ENCODE data around the gene RBMY1D. TPM values are rescaled to one million over a fixed set of nuclear protein-coding genes. Genes with fewer than 3 reads are reported as not detected.
"Not testable (repeated sequence)": the region's sequence is repeated elsewhere in the genome, so short reads cannot be mapped to it uniquely, and the experiment has no call there.

The RBMY1D gene
- not detected for total RNA-seq

- DNase-seq; H3K4me3 ChIP-seq; H3K36me3 ChIP-seq; H3K4me1 ChIP-seq; H3K27ac ChIP-seq; intact Hi-C loops (cut with DNase I; ENCODE audit: low total_unique reads); H3K9me3 ChIP-seq; H3K27me3 ChIP-seq: not testable (repeated sequence)
Measured at GRCh38 chrY:21894426-21894825, at the start of gene RBMY1D. TSS of gene RBMY1D (minus strand) at chrY:21894526. CDS start at chrY:21892513, 2,013 bp downstream.

DNA sequence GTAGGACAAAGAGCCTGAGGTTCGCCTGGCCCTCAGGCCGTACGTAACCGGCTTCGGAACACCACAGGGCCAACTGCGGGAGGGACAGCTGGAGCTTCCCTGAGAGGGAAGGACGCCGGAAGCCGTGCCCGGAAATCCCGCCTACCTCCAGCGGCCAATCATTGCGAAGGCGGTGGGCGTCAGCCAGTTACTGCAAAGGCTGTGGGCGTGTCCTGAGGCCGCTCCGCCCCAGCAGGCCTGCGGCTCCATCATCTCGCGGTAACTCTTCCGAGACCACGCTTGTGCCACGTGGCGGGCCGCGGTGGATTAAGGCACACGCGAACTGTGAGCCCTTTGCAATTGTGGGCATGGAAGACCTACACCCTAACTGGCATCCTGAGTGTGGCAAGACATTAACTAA is 23.6 kb upstream of the RBMY1D start, which contains the start of gene RBMY1E:
TSS of gene RBMY1E (minus strand) at position 101 of the 400 bp plus-strand sequence. CDS start 1,978 bp downstream, outside the sequence.
- H3K36me3 ChIP-seq; intact Hi-C loops (cut with DNase I; ENCODE audit: low total_unique reads); H3K4me3 ChIP-seq; DNase-seq; H3K9me3 ChIP-seq; H3K27ac ChIP-seq; H3K4me1 ChIP-seq; H3K27me3 ChIP-seq: not testable (repeated sequence)

- H3K4me3 ChIP-seq; H3K9me3 ChIP-seq; intact Hi-C loops (cut with DNase I; ENCODE audit: low total_unique reads); H3K27me3 ChIP-seq; H3K4me1 ChIP-seq; DNase-seq; H3K27ac ChIP-seq; H3K36me3 ChIP-seq: not testable (repeated sequence)
Measured at GRCh38 chrY:21869407-21870076, 24.8 kb downstream of the RBMY1D start.

- H3K27me3 ChIP-seq, result no peaks in the 10 kb centered on the region
- no peak for DNase-seq
- H3K4me3 ChIP-seq, result no peak overlapping the region
- TF ChIP-seq POLR2A (IDR thresholded peaks at IDR 0.05), result no peak
- no peak overlapping the region for H3K27ac ChIP-seq
- intact Hi-C loops (cut with DNase I; ENCODE audit: low total_unique reads), result no loop called here
- H3K36me3 ChIP-seq, result no peaks in the 10 kb centered on the region
- no peaks in the 10 kb centered on the region for H3K9me3 ChIP-seq
- H3K4me1 ChIP-seq, result no peaks in the 10 kb centered on the region
Measured at GRCh38 chrY:21845481-21845880, 48.8 kb downstream of the RBMY1D start.

GRCh38 chrY:21842090-21842489 is 52.2 kb downstream of the RBMY1D start:
- H3K36me3 ChIP-seq, result no peaks in the 10 kb centered on the region
- no peak overlapping the region for H3K4me3 ChIP-seq
- H3K27ac ChIP-seq, result no peak overlapping the region
- no peak for TF ChIP-seq POLR2A (IDR thresholded peaks at IDR 0.05)
- TF ChIP-seq, protein P1, sequence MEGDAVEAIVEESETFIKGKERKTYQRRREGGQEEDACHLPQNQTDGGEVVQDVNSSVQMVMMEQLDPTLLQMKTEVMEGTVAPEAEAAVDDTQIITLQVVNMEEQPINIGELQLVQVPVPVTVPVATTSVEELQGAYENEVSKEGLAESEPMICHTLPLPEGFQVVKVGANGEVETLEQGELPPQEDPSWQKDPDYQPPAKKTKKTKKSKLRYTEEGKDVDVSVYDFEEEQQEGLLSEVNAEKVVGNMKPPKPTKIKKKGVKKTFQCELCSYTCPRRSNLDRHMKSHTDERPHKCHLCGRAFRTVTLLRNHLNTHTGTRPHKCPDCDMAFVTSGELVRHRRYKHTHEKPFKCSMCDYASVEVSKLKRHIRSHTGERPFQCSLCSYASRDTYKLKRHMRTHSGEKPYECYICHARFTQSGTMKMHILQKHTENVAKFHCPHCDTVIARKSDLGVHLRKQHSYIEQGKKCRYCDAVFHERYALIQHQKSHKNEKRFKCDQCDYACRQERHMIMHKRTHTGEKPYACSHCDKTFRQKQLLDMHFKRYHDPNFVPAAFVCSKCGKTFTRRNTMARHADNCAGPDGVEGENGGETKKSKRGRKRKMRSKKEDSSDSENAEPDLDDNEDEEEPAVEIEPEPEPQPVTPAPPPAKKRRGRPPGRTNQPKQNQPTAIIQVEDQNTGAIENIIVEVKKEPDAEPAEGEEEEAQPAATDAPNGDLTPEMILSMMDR (IDR thresholded peaks at IDR 0.05), result no peak
- H3K27me3 ChIP-seq, result no peaks in the 10 kb centered on the region
- no peaks in the 10 kb centered on the region for H3K9me3 ChIP-seq
- DNase-seq, result no peak
- intact Hi-C loops (cut with DNase I; ENCODE audit: low total_unique reads), result no loop called here
- H3K4me1 ChIP-seq, result no peaks in the 10 kb centered on the region

DNA sequence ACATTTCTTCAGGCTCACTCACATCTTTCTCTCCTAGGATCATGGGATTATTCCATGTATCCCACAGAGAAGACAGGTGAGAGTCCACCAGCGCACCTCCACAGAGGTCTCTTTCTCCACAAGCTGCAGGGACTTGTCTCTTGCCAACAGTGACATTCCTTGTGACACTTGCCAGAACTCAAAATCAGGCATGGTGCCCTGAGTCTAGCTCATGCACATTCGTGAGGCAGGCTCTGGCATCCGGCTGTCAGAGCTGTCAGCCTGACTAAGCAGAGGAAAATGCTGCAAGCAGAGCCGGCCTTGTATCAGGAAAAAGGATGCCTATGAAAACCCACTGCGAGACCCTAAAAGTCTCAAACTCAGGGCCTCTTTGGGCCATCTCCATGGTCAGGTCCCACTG is 54.8 kb downstream of the RBMY1D start:
- Histone ChIP-seq H3K4me3 (no peak overlapping the region), H3K4me1 (no peaks in the 10 kb centered on the region), H3K9me3 (no peaks in the 10 kb centered on the region), H3K27me3 (no peaks in the 10 kb centered on the region), H3K36me3 (no peaks in the 10 kb centered on the region), H3K27ac (no peak overlapping the region)
- intact Hi-C loops (cut with DNase I; ENCODE audit: low total_unique reads), result no loop called here
- DNase-seq, result no peak
- TF ChIP-seq, protein P1 (IDR thresholded peaks at IDR 0.05), result no peak
- no peak for TF ChIP-seq POLR2A (IDR thresholded peaks at IDR 0.05)

GRCh38 chrY:21836343-21836742 is 58.0 kb downstream of the RBMY1D start:
- intact Hi-C loops (cut with DNase I; ENCODE audit: low total_unique reads), result no loop called here
- no peaks in the 10 kb centered on the region for H3K9me3 ChIP-seq
- no peak for DNase-seq
- H3K4me3 ChIP-seq, result no peak overlapping the region
- TF ChIP-seq, protein P1 (IDR thresholded peaks at IDR 0.05), result no peak
- no peak for TF ChIP-seq POLR2A (IDR thresholded peaks at IDR 0.05)
- H3K27ac ChIP-seq, result no peak overlapping the region
- no peaks in the 10 kb centered on the region for H3K27me3 ChIP-seq
- no peaks in the 10 kb centered on the region for H3K36me3 ChIP-seq
- H3K4me1 ChIP-seq, result no peaks in the 10 kb centered on the region

All from uterus (tissue), 4 donors.